ENCODE results near the gene CSPG4.
A peak's percentile ranks its signal among the peaks of the same experiment; 100 is the strongest.

Gene CSPG4

DNA sequence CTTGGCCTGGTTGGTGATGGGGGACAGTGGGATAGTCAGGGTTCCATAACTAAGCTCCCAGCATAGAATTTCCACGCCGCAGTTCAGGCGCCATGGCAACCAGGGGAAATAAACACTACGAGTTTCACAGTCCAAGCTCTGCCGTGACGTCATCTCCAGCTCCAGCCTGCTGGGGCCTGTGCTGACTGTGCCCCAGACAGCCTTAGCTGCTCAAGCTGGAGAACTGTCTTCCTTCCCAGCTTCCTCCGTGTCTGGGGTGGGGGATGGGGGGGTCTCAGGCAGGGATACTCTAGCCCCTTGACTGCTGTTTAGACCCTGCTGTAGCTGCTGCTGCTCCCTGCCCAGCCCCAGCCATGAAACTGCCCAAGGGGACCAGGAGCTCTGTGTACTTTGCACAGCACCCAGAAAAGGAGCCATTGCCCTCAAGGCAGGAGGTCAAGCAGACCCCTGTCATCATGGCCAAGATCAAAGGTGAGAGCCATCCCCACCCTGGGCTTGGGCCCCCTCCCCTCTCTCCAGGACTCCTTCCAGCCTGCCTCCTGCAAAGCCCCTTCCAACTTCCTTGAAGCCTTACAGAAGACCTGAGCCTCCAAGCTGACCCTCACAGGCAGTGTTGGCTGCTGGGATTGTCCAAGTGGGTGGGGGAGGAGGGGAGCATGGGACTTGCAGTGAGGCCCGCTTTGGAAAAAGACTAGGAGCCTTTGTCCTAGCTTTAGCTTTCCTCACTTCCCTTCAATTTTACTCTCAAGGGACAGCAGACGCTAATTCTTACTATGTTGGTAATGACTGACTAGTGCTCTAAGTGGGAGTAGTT, 11.4 kb upstream of the CSPG4 start:
- Mint-ChIP-seq H3K4me3 (peak overlapping the region in 1 of 3 experiments; percentile 58), H3K4me1 (peaks cover 37% of the 10 kb centered on the region), H3K9me3 (no peaks in the 10 kb centered on the region), H3K27ac (peak overlapping the region; percentile 90 to 95 (median 95)), H3K36me3 (ENCODE audit: low read depth) (no peaks in the 10 kb centered on the region), H3K27me3 (ENCODE audit: low read depth) (peaks cover 5% of the 10 kb centered on the region)
- TF ChIP-seq, protein P1, sequence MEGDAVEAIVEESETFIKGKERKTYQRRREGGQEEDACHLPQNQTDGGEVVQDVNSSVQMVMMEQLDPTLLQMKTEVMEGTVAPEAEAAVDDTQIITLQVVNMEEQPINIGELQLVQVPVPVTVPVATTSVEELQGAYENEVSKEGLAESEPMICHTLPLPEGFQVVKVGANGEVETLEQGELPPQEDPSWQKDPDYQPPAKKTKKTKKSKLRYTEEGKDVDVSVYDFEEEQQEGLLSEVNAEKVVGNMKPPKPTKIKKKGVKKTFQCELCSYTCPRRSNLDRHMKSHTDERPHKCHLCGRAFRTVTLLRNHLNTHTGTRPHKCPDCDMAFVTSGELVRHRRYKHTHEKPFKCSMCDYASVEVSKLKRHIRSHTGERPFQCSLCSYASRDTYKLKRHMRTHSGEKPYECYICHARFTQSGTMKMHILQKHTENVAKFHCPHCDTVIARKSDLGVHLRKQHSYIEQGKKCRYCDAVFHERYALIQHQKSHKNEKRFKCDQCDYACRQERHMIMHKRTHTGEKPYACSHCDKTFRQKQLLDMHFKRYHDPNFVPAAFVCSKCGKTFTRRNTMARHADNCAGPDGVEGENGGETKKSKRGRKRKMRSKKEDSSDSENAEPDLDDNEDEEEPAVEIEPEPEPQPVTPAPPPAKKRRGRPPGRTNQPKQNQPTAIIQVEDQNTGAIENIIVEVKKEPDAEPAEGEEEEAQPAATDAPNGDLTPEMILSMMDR (IDR thresholded peaks at IDR 0.05; ENCODE audit: unreplicated experiment in 3 of 3) = no peak

DNA sequence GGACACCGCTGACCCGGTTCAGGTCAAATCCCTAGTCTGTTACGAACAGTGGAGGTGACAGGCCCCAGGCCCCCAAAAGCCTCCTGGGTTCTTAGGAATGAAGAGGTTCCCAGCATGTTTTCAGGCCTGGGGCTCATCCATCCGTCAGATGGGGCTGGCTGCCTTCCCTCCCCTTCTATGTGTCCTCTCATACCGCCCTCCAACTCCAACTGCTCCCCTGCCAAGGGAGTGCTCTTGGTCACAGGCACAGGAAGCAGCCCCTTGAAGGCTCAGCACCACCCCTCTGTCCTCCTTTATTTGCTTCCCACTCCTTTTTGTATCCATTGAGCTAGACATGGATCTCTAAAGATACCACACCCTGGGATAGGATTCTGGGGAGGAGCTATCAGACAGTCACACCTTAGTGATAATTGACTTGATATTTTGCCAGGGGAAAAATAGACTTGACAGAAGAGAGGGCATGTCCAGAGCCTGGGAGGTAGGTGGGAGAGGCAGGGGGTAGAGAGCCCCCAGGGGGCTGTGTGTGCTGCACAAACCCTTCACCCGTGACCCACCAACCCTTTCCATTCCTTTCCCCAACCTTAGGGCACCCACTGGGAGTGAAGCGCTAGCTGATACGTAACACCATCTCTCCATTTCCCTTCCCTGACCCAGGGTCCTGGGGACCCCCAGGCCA, 10.7 kb upstream of the CSPG4 start:
- H3K27ac Mint-ChIP-seq = peak overlapping the region; percentile 90 to 95 (median 95)
- H3K36me3 Mint-ChIP-seq (ENCODE audit: low read depth) = no peaks in the 10 kb centered on the region
- peaks cover 44% of the 10 kb centered on the region for H3K4me1 Mint-ChIP-seq
- H3K9me3 Mint-ChIP-seq = no peaks in the 10 kb centered on the region
- peaks cover 5% of the 10 kb centered on the region for H3K27me3 Mint-ChIP-seq (ENCODE audit: low read depth)
- H3K4me3 Mint-ChIP-seq = no peak overlapping the region
- TF ChIP-seq, protein P1 (IDR thresholded peaks at IDR 0.05; ENCODE audit: unreplicated experiment in 3 of 3) = no peak

DNA sequence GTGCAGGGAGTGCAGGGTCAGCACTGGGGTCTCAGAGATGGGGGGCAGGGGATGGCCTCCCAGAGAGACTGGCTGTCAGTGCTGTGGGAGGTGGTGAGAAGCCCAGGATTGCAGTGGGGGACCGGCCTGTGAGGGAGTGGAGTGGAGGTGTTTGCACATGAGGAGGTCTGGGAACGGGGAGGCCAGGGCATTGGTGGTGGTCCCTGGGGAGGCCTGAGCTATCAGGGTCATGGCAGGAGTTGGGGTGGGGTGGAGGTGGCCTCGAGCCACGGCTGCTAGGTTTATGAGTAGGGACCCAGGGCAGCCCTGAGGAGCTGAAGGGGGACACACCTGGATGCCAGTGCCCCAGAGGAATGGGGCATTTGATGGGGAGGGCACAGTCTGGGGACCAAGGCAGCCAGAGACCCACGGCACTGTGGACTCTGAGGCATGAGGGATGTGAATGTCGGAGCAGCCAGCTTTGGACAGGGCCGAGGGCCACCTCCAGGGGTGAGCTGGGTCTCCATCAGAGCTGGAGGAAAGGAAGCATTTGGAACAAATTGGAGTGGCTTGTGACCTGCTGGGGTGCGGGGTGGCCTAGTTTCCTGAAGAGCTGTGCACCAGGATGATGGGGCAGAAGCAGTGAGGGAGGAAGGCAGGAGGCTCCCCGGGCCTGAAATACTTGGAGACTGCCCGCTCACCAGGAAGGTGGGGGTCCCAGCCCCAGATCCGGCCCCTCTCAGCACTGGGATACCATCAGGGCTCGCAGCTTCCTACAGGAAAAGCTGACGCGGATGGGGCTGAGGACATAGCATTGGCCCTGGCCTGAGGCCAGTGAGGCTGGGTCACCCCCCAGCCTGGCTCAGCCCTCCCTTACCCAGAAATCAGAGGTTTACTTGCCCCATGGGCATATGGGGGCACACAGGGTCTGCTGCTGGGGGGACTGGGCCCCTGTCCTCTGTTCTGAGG, 9.5 kb upstream of the CSPG4 start:
- Mint-ChIP-seq H3K27ac (peak overlapping the region; percentile 85 to 95 (median 90)), H3K27me3 (ENCODE audit: low read depth) (no peaks in the 10 kb centered on the region), H3K4me3 (peak overlapping the region in 1 of 3 experiments; percentile 19), H3K36me3 (ENCODE audit: low read depth) (no peaks in the 10 kb centered on the region), H3K4me1 (peaks cover 44% of the 10 kb centered on the region), H3K9me3 (no peaks in the 10 kb centered on the region)
- TF ChIP-seq, protein P1 (IDR thresholded peaks at IDR 0.05; ENCODE audit: unreplicated experiment in 3 of 3) = no peak

DNA sequence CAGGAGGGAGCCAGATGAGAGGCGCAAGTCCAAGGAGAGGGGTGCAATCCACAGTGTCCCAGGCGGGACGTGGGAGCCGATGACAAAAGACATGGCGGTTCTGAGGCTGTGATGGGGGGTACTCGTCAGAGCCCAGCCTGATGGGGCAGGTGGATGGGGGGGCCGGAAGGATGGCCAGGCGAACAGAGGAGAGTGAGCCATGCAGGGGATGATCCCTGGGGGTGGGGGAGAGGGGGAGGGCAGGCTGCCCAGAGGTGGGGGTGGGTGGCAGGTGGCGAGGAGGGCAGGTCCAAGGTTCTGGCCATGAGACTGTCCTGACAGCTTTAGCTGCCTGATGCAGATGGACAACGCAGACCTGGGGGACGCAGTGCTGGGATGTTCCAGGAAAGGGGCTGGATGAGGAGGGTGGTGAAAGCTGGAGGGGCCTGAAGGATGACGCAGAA, 8.9 kb upstream of the CSPG4 start:
- no peak overlapping the region for H3K4me3 Mint-ChIP-seq
- TF ChIP-seq, protein P1 (IDR thresholded peaks at IDR 0.05; ENCODE audit: unreplicated experiment in 3 of 3) = no peak
- peak overlapping the region; percentile 23 to 85 (median 74) for H3K27ac Mint-ChIP-seq
- no peaks in the 10 kb centered on the region for H3K27me3 Mint-ChIP-seq (ENCODE audit: low read depth)
- no peaks in the 10 kb centered on the region for H3K36me3 Mint-ChIP-seq (ENCODE audit: low read depth)
- H3K9me3 Mint-ChIP-seq = no peaks in the 10 kb centered on the region
- peaks cover 48% of the 10 kb centered on the region for H3K4me1 Mint-ChIP-seq

DNA sequence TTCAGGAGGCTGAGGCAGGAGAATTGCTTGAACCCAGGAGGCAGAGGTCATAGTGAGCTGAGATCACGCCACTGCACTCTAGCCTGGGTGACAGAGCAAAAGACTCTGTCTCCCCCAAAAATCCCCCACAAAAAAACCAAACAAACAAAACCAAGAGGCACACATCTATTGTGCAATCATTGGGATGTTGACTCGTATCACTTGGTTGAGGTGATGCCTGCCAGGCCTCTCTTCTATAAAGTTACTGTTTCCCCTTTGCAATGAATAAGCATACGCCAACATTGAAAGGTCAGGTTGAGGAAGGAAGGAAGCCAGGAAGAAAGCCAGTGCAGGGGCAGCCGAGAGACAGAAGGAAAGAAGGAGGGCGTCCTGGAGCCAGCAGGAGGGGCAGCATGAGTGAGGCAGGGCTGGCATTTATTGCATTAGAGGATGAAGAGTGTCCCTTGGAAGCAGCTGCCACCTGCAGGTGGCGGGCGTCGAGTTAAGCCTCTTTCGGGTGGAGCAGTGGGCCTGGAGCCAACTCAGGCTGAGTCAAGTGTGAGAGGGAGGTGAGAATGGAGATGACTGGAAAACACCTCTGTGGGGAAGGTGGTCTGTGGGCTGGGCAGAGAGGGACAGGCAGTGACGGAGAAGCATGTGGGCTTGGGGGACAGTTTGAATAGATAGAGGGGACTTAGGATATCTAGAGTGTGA, 8.3 kb upstream of the CSPG4 start:
- Mint-ChIP-seq H3K27ac (peak overlapping the region; percentile 23 to 58 (median 48)), H3K4me3 (no peak overlapping the region), H3K4me1 (peaks cover 48% of the 10 kb centered on the region), H3K27me3 (ENCODE audit: low read depth) (no peaks in the 10 kb centered on the region), H3K9me3 (no peaks in the 10 kb centered on the region), H3K36me3 (ENCODE audit: low read depth) (no peaks in the 10 kb centered on the region)
- TF ChIP-seq, protein P1 (IDR thresholded peaks at IDR 0.05; ENCODE audit: unreplicated experiment in 3 of 3) = peak in 2 of 3 experiments; percentile 18 to 26

All from nephron (organoid).